Right renal cortex interstitium (tissue), 3 donors: Measurements from ENCODE around the gene WDFY4. TPM values are rescaled to one million over a fixed set of nuclear protein-coding genes. Genes with fewer than 3 reads are reported as not detected.

Source experiments
- DNase-seq, 3 donors: peaks; one replicate each; pipeline ENCODE4 v3.0.0-alpha.2; 2013; ENCODE audit warnings: low read depth in 3 of 3, low spot score in 2 of 3
- polyA plus RNA-seq, 3 donors: library from polyadenylated mRNA; unstranded; fragments of 120-200 nt; gene quantifications; one replicate each; pipeline ENCODE4 v1.2.1, GENCODE V29; 2013; ENCODE audit not compliant: insufficient read length in 3 of 3

The WDFY4 gene
- polyA plus RNA-seq, 3 donors, result 1.6 to 1.9 (median 1.9) TPM

DNA sequence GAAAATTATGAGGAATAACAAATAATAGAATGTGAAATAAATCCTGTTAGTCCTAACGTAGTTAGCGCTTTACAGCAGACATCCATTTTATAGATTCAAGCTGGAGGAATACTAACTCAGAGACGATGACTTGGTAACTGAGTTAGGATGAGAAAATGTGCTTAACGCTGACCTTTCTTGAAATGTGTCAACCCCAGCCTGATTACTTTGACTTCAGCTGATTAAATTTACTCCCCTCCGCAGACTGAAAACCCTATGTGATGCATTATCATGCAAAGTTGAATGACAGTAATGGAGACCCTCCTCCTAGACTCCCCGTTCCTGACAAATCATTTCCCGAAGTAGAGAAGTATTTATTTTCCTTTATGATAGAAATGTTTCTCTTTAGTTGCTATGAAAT, 54.5 kb downstream of the WDFY4 start:
- DNase-seq, result no peak

DNA sequence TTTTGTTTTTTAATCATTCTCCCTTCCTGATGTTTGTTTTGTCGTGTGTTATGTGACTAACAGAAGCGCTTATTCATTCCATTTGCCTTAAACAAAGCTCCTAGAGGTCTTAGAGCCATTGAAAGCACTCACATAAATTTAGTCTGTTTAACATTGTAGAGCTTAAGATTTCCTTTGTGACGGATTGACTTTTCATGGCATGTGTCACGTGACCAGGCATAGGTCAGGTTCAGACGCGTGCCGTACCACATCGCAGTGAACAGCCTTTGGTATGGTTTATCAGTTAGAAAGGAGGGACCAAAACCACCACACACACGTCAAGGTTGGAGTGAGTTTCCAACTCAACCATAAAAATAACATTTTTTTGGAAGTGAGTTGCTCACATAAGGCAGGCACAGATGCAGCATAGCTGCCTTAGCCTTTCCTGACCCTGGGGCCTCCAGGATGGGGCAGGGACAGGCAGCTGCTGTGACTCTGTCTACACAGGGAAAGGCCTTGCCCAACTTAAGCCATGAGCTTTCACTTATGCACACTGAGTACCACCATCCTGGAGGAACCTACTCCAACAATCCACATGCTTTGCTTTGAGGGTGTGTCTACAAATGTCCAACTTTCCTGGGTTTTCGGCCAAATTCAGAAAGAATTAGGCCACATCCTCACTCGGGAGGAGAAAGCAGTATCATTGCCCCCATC, 55.5 kb downstream of the WDFY4 start:
- DNase-seq, result no peak

DNA sequence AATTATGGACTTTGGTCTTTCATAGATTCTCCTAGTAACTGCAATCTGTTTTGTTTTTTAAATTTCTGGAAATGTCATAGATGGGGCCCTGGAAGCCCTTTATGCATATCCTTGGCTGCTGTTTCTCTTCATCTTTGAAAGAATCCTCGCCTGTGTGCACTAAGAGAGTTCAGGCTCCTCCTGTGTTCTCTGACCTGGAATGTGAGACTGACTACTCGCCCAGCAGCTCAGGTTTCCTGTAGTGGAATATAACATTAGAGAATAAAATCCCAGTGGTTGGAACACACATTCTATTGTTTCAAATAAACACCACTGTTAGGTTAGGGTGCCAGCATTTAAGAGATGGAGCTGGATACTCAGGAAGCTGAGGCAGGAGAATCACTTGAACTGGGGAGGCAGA, 56.3 kb downstream of the WDFY4 start:
- no peak for DNase-seq

DNA sequence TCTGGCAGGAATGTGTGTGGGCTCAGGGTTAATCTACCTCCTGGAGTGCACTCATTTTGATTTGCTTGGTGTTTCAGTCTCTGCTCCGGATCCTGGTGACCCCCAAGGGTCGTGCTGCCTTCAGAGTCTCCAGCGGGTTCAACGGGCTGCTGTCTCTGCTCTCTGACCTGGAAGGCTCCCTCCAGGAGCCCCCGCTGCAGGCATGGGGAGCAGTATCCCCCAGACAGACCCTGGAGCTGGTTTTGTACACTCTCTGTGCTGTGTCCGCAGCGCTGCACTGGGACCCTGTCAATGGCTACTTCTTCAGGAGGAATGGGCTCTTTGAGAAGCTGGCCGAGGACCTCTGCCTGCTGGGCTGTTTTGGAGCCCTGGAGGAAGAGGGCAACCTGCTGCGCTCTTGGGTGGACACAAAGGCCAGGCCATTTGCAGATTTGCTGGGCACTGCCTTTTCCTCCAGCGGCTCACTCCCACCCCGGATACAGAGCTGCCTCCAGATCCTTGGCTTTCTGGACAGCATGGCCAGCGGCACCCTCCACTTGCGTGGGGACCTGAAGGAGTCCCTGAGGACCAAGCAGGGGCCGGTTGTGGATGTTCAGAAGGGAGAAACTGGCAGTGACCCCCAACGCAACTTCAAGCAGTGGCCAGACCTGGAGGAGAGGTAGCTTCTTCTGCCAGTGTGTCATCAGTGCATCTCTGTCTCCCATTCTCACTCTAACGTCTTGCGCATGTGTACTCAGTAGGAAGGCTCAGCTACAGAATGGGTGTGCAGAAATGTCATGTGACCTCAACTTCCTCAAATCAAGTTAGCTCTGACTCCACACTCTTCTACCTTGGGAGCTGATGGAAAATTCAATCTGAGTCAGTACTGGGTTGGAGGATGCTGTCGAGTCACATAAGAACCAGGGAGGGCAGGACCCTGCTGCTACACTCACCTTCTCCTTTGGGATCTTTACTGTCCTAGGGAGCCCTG, 58.5 kb downstream of the WDFY4 start:
- no peak for DNase-seq

DNA sequence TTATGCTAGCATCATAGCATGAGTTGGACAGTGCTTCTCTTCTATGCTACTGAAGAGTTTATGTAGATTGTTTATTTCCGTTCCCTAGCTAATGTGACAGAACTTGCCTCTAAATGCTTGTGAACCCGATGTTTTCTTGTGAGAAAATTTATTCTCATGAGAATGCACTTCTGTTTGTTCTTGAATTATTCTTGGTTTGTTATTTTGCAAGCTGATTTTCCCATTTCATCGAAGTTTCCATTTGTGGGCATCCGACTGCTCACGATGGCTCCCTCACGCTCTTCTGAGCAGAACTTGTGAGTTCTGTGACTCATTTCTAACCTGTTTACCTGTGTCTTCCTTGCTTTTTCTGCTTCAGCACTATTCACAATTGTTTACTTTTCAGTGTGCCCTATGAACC, 59.9 kb downstream of the WDFY4 start:
- no peak for DNase-seq

DNA sequence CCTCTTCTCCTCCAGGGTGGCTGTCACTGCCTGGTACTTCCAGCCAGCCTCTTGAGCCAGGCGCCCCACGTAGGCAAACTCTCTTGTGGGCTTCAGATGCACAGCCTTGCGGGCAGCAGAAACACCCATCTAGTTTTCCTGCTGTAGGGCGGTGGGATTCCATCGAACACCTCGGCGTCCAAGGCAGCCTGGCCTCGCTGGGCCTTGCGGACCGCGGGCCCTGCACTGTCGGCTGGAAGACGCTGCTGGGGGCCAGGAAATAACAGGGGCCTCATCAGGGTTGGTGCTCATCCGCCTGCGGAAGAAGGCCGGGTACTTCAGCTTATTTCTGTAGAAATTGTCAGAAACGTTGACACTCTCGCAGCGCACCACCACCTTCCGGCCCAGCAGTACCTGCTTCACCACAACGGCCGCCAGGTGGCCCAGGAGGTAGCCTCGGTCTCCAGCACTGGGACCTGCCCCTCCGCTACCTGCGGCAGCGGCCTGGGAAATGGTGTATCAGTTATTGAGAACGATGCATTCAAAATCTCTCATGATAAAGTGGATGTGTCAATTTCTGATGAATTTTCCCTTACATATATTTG, 61.1 kb downstream of the WDFY4 start:
- no peak for DNase-seq

DNA sequence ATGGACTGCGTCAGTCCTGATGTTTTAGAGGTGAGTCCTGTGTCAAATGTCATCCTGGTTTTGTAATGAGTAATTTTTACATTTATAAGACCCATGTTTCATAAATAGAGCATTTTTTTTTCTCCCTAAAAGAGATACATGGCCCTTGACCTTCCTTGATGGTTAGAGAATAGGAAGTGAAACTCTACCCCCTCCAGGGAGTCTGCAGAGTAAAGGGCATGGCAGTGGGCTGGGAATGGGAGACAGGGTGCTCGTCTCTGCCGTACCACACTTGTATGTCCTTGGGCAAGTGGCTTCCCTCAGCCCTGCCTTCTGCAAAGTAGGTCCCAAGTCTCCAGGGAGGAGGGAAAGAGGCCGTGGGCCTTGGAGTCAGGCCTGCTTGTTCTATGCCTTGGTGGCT, 63.9 kb downstream of the WDFY4 start:
- DNase-seq, result no peak

DNA sequence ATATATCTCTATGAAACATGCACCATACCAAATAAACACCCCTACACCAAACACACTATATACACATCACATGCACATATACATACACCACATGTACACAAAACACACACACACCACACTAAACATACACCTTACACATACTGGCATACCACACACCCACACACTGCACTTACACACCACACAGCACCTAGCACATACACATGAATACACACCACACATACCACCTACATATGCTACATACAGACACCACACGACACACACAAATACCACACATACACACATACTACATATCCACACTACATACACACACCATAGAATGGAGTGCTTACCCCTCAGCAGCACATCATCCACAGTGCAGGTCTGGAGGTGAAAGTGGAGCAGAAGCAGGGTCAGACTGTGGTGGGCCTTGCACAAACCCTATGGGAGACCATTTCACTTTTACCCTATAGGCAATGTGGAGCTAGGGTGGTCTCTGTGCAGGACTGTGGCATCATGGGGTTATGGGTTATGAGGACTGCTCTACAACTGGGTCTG, 64.6 kb downstream of the WDFY4 start:
- no peak for DNase-seq

DNA sequence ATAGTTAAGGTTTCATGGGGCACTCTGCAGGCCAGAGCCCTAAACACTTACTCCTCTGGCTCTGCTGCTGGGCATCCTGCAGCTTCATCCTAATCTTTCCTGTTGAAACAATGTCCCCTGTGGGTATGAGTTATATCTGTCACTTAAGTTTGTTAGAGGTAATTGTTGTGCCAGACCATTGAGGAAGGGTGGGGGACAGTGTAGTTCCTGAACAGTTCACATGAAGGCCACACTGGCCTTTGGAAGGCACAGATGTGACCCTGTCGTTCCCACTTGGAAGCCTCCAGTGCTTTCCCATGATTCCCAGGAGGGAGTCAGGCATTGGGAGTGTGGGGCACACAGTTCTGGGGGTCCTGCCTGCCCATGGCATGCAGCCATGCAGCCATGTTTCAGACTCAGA, 65.3 kb downstream of the WDFY4 start:
- DNase-seq, result no peak

DNA sequence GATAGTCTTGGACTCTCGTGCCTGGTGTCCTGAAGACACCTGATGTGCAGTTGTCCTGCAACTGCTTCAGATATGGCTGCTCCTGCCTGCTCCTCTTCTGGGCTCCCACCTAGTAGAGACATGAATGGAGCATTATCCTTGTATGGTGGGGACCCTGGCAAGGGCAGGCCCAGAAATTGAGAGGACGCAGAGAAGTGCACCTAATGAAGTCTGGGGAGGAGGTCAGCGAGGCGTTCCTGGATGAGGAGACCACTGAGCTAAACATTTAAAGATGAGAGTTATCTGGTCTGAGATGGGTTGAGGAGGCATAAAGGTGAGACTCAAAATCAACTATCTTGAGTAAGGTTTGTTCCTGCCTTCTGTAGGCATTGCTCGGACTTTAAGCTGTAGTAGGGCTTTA, 66.3 kb downstream of the WDFY4 start:
- no peak for DNase-seq

DNA sequence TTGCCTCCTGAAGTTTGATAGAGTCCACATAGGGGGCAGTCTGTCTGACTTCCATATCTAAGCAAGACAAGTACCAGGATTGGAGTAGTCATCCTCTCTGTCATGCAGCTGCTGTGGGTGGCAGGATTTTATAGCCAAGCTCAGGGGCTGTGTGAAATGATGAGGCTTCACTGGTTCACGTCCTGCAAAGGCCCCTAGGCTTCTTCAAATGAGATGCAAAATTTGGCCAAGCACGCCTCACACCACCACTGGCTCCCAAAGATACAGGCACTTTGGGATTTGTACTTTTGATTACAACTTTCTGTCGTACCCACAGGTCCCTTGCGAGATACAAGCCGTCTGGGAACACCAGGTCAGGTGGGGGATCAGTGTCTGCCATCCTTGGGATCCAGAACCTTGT, 67.1 kb downstream of the WDFY4 start:
- no peak for DNase-seq

DNA sequence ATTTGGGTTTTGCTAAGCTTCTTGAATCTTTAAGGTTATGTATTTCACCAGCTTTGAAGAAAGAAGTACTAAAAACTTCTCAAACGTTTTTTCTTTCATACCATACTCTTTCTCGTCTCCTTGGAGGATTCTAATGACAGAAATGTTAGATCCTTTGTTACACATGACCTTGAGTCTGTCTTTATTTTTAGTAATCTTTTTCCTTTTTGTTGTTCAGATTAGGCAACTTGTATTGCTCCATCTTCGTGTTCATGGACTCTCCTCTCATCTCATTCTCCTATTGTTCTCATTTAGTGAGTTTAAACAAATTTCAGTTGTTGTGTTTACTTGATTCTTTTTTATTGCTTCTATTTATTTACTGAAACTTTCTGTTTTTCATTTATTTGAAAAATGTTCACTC, 73.7 kb downstream of the WDFY4 start:
- DNase-seq, result no peak

DNA sequence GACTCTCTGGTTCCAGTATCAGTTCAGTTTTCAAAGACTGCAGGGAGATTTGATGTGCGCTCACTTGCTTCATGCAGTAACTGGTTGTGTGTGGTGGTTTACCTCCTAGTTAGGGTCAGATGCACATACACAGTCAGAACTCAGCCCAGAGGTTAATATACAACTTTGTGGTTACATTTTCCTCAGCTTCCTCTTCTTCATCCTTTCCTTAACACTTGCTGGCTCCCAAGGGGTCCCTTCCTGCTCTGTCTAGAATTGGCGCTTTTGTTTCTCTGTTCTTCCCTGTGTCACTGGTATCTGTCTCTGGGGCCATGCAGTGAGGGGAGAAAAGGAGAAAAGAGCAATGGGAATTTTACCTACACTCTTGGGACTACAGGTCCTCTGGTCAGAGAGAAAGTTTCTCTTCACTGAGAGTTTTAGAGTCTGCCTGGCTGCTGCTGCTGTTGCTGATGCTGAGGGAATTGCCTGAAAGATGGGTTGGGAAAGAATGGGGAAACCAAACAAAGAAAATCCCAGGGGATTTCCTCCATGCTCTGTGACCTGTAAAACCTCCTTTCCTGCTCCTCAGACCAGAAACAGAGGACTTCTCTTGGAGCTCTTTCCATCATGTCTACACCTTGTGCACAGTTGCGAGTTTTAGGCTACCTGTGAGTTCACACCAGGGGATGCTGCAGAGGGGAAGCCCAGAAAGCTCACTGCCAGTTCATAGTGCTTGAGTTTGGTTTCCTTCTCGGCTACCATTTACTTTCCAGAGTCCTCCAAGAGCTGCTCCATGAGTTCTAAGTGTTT, 74.6 kb downstream of the WDFY4 start:
- no peak for DNase-seq

DNA sequence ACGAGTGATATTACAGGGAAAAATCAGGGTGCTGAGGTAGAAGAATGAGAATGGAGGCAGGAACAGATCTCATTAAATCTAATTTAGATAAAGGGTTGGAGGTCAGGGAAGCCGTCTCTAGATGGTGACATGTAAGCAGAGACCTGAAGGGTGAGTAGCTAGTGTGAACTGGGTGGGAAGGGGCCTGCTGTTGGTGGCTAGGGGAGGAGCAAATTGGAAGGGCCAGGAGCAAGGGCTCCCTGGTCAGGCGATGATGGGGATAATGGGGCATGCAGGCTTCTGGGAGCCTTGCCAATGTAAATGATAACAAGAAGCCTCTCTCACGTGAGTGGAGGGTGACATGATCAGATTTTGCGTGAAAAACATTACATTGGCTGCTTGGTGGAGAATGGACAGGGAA, 76.3 kb downstream of the WDFY4 start:
- DNase-seq, result no peak

DNA sequence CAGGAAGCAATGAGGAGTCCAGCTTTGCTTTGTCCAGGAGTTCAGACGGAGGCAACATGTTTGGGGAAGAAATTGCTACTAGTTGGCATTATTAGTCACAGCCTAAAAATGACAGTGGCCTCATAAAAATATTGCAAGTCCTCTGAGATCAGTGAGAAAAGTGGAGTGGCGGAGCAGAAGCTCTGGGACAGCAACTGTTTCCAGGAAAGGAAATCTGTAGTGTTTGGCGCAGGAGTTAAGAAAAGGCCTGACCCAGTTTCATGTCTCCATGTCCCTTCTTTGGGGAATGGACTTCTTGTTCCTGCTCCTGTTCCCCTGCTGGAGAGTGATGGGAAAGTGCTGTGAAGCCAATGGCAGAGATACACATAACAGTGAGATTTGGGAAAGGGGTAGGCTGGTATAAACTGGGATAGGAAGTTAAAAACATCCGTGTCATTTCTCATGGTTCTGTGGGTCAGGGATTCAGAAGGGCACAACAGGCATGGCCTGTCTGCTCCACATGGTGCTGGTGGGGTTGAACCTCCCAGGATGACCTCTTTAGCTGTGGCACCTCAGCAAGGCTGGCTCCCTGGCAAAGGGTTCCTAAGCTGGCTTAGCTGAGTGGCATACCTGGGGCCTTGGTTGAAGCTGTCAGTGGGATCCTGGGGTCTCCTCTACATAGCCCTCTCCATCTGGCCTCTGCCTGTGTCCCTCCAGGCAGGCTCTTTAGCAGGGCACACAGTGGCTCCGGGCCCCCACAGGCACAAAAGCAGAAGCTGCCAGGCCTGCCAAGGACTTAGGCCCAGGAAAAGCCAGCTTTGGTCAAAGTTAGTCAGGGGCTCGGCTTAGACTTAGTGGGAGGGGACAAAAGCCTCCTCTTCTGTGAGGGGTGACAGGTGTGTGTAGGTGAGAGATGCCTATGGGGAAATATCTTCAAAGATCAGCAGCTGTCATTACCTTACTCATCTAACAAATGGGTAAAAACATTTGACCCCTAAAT, 77.7 kb downstream of the WDFY4 start:
- DNase-seq, result no peak

DNA sequence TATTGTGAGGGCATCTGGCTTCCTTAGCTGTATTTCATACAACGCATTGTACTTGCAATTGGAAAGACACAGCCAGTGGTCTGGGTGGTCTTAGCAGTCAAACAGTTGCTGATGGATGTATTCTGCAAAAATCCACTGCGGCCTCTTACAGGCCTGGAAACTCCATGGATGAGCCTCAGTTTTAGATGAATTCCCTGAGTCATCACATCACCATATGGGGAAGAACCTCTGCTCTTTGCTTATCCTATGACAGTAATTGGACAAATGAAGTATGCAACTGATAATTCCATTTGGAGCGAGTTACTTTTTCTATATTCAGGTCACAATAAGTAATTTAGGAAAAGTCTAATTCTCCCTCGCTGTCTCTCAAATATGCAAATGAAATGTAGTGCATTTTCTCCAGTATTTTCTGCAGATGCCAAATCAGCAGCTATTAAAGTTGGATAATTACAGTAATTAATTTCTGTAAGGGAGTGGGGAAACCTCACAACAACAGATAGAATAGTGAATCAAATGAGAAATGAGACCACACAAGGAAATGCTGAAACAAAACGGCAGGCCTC, 78.8 kb downstream of the WDFY4 start:
- no peak for DNase-seq

DNA sequence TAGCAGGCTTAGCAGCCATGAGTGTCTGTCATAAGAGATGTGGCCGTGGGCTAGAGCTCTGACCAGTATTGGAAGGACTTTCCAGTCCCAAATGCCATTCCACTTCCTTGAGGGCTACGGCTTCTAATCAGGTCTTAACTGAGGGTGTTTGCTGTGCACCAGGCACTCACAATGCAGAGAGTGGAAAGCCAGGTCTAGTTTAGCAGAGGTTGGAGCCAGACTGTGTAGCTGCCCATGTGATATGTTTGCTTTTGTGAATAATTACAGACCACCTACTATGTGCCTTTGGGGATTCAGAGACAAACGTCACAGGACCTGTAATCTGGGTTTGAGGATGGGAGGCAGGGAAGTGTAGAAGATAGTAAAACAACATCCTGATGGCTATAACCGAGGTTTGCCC, 79.8 kb downstream of the WDFY4 start:
- DNase-seq, result no peak

DNA sequence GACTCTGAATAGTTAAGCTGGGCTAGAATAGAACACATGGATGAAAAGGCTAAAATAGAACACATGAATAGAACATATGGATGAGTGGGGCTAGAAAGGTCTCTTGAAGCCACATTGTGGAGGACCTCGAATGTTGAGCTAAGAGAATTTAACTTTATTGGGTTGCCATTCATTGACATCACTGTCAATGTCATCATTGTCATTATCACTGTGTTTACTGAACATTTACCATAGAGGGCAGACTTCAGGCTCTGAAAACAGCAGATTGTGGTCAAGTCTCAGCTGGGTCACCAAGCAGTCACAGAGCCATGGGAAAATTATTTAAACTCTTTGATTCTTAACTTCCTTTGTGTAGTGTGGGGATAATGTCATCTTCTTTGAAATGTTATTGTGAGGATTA, 80.4 kb downstream of the WDFY4 start:
- no peak for DNase-seq

DNA sequence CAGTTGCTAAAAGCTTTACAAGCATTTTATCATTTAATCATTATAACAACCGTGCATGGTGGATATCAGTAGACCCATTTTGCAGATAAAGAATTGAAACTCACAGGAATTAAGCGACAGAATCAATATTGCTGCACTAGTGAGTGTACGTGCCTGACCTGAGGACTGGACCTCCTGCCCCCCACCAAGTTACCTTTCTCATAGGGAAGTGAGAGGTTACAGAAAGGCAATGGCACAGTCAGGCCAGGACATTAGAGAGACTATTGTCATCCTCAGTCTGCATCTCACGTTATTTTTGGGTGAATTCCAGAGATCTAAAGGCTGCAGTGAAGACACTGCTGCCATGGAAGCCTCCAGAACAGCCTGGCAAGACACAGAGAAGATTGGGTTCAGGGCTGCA, 80.9 kb downstream of the WDFY4 start:
- DNase-seq, result no peak
